Left hindlimb (tissue), 1 donor: ENCODE results near the gene PLCB1.

Source experiments
- DNase-seq: peaks from one replicate; pipeline ENCODE4 v3.0.0-alpha.2; 2018

PLCB1 gene

DNA sequence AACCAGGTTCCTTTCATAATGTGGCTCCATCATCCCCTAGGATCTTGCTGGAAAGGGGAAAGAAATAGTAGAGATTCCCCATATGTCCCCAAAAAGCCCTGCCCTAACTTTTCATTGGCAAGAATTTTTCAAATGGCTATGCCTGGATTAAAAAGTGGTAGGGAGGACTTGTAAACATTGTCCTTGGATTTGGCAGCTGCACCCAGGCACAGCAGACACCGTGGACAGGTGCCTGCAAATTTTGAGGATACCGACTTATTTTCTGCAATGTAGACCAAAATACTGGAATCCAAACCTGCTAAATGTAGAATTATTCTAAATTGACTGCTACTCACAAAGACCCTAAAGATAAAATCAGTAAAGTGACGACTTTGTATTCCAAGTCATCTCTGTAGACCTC, 733.6 kb downstream of the PLCB1 start:
- DNase-seq: no peak

DNA sequence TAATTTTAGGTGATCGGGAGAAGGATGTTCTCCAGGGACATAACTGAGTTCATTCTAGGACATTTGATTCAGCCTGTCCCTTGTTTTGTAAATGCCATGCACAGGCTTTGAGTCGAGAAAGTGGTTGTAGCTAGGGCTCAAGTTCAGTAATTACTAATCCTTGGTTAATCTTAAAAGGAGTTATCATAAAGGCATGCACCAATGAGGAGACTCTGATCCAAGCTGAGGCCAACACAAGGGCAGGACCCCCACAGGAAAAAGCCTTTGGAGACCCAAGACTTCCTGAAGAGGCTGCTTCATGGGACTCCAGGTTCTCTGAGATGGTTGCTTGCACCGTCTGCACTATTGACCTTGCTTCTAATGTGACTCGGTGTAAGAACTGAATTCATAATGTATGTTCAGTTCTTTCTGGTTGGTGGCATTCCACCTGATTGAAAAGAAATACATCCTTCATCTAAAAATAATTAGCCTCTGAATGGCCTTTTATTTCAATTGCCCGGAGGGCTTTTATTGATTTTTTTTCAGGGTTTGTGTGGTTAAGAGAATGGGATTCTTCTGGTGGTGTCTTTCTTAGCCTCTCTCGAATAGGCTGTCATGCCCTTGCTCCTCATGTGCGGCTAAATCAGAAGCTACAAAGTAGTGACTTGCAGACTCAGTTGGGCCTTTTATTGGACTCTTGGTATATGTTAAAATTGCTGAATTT, 735.1 kb downstream of the PLCB1 start:
- no peak for DNase-seq

DNA sequence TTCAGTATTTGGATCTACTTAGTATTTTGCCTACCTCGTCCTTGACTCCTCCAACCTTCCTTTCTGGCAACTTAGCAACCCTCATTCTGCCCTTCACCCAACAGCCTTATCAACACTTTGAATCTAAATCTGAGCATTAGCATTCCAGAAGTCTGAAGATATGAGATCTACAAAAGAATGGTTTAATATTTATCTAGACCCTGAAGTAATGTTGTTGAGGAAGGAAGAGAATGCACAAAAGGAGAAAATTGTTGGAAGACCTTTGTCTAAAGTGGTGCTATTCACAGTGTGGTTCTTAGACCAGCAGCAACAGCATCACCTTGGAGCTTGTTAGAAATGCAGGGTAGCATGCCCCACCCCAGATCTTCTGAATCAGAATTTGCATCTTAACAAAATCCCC, 738.6 kb downstream of the PLCB1 start:
- DNase-seq: no peak

DNA sequence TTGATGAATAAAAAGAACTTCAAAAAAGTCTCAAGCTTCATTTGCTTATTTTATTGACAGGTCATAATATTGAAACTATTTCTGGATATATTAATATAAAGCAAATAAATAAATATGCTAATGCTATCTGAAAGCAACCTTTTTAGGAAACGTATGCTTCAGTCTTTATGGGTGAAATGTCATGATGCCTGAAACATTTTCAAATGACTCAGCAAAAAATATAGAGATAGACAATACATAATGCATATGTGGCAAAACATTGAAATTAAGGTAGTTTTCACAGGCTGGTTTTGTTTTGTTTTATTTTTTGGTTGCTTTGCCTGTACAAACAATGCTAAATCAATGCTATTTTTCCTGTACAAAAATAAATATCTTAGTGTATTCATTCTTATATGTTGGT, 742.4 kb downstream of the PLCB1 start:
- DNase-seq: no peak

DNA sequence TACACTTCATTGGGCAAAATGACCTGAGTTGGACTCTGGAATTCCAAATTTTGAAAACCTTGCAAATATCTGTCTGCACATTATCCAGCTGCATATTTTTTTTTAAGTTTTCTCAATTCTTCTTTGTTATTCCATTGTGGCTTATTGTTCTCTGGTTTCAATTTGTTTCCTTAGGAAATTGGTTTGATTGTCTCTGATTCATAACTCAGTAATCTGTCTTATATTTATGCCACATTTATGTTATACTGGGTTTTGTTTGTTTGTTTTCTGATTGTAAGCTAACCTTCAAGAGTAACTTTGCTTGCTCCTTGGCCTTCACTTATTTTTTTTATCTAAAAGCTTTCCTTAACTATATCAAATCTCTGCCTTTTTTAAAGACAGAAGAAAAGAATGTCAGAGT, 743.5 kb downstream of the PLCB1 start:
- no peak for DNase-seq

DNA sequence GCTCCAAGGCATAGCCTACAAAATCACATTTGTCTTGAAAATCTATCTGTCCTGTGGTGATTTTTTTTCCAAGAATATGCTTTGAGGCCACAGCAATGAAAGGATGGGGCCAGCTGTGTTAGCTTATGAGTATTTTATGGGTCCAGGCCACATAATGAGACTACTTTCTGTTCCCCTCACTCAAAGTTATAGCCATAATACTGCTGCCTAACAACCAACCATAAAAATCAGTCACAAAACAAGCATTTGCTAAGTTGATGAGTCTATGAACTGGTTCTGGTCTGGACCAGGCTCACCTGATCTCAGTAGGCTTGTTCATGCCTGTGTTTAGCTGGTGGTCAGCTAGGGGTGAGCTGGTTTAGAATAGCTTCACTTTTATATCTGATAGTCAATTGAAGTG, 744.3 kb downstream of the PLCB1 start:
- no peak for DNase-seq

DNA sequence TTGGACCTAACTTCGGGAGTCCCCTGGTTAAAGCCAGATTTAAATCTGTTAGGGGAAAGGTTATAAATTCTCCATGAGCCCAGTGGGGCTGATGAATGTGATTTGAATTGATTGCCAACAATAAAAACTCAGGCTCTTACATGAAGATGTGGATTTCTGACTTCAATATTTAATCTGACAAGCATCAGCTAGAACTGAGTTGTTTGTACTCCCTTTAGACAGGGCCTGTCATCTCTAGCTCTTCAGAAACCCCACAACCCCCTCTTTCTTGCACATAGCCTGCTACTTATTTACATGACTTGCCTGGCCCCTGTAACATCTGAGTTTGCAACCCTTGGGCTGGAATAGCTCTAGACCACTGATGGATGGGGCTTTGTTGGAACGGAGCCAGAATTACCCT, 745.2 kb downstream of the PLCB1 start:
- no peak for DNase-seq

DNA sequence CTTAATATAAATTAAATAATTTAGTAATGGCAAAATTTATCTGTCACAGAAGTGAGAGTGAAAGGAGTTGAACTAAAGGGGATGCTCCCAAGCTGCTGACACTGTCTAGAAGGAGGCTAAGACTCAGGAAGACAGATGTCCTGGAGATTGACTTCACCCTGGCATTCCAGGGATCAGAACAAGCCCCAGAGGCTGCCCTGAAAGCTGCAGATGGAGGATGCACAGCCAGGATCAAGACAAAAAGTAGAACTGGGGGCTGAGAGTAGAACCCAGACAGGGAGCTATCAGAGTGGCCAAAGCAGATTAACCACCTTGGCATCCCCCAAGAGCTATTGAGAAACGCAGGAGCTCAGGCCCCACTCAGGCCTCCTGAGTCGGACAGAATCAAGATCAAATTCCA, 747.6 kb downstream of the PLCB1 start:
- no peak for DNase-seq

DNA sequence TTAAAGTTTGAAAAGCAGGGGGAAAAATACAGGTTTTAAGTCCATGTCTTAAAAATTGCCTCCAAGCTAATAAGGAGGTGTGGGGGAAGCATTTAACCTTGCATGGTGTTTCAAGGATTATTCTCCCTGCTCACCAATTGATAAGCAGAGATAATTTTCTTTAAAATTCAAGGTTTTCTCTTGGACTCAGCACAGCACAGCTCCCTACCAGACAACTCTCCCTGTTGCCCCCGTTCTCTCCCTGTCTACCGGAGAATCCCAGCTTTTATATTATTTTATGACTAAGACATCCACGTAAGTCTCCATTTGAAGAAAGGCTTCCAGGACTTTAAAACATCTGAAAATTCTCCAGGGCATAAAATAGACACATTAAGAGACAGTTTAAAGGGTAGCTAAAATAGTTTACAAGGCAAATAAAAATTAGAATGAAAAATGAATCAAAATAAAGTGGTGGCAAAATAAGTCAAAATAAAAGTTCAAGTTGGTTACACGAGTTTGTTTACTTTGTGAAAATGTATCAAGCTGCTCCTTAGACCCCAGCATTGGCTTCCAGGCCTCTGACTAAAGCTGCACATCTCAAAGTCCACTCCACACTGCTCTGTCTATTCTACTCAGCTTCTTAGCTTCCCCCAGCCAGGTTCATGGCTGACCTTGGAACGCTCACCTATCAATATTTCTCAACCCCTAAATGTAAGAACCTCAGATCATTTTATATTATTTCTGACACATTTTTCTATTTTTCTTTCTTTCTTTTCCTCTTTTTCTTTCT, 748.2 kb downstream of the PLCB1 start:
- DNase-seq: no peak

DNA sequence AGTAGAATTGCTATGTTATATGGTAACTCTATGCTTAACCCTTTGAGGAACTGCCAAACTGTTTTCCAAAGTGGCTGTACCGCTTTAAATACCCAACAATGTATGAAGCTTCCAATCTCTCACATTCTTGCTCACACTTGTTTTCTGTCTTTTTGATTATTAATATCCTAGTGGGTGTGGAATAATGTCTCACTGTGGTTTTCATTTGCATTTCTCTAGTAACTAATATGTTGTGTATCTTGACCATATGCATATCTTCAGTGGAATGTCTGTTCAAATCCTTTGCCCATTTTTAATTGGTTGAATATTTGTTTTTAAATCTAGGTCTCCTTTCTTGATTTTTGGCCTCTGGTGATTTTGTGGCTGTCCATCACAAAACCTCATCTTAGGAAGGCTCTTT, 759.0 kb downstream of the PLCB1 start:
- no peak for DNase-seq

DNA sequence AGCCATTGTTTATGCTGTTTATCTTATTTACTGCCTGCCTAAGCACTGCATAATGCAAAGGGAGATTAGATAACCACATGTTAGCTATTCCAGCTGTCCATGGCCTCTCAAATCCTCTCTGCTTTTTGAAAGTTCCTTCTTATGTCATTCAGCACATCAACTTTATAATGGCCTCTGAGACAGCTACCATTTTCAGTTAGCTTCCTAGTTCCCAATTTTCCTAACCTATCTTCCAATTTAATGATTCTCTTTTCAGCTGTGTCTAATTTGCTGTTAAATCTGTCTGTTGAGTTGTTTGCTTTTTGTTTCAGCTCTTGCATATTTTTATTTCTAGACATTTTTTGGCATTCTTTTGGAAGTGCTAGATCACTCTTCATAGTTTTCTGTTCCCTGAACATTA, 763.4 kb downstream of the PLCB1 start:
- DNase-seq: no peak

DNA sequence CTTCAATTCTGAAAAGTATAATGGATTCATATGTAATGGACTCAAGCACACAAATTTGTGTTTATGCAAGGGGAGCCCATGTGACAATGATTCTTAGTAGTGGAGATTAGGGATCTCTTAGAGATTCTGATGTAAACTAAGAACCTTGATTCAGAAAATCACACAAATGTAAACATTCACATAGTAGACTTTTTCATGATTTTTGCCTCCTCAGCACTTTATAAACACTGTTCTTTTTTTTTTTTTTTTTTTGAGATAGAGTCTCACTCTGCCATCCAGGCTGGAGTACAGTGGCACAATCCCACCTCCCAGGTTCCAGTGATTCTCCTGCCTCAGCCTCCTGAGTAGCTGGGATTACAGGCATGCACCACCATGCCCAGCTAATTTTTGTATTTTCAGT, 766.8 kb downstream of the PLCB1 start:
- DNase-seq: no peak

DNA sequence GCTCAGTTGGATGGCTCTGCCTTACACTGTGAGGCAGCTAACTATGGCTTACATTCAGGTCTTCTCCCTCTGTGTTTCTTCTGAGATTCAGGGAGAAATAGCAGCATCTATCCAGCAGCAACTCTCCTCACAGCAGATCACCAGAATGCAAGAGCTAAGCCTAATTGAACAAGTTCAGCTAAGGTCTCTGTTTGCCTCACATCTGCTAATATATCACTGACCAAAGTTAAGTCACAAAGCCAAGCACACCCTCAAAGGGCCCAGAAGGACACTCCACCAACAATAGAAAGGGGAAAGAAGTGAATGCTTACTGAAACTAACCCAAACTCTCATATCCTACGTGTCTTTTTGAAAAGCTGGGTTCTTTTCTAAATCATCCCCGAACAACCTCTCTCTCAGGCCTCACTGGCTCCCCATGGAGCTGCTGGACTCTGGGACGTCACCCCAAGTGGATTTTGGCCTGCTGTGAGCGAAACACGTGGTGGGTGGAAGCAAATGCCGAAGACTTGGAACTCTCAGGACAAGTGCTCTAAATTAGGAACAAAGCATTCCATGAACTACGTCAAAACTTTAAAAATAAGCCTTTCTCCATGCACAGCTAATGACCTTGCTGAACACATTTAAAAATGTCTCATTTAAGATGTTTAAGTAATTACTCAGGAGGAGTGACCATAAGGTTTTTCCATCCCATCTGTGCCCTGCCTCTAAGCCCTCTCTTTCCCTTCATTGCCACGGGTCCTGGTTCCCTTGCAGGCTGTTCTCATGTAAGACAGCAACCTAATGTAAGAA, 769.4 kb downstream of the PLCB1 start:
- no peak for DNase-seq

DNA sequence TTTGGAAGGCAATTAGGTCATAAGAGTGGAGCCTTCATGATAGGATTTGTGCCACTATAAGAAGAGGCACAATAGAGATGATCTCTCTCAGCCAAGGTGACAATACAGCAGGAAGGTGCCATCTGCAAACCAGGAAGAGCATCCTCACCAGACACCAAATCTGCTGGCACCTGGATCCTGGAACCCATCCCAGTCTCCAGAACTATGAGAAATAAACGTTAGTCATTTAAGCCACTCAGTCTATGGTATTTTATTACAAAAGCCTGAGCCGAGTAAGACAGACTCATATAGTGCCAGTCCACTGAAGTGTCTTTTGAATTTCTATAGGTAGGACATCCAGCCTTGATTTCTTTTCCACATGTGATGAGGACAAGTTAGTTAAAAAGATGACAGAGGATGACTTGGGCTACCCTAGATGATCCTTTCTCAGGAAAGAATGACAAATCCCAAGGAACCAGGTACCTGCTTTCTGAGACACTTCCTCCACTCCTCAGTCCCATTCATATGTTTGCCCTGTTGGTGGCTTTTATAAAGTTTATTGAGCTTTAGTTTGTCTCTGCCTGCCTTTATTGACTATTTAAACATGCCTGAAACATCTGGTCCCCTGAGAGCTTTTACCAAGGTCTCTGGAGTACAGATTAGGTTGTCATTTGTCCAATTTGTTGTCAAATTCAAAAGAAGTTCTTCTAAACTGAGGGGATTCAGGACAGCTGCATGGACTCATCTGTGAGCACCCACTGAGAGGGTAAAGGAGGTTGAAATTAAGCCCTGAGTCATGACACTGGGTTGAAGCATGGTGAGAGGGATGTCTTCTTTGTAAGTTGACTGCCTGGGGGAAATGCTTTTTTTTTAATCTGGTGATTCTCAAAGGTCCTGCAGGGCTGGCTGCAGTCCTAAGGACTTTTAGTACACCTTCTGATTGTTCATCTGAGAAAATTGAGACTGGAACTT, 771.9 kb downstream of the PLCB1 start:
- DNase-seq: no peak

DNA sequence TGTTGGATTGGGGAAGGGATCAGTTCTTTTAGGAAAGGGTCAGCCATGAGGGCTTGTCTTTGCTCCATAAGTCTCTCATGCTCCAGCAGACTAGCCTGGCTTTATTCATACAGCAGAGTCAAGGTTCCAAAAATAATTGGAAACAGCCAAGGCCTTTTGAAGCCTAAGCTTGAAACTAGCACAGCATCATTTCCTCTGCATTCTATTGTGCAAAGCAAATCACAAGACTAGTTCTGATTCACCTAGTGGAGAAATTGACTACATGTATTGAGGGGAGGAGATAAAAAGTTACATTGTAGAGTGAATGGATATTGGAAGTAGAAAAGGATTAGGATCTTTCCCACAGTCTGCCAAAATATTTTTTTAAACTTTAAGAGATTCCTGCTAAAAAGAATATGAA, 777.5 kb downstream of the PLCB1 start:
- no peak for DNase-seq

DNA sequence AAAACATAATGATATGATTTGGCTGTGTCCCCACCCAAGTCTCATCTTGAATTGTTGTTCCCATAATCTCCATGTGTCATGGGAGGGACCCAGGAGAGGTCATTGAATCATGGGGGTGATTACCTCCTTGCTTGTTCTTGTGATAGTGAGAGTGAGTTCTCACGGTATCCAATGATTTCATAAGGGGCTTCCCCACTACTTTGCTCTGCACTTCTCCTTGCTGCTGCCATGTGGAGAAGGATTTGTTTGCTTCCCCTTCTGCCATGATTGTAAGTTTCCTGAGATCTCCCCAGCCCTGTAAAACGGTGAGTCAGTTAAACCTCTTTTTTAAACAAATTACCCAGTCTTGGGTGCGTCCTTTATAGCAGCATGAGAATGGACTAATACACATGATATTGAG, 780.0 kb downstream of the PLCB1 start:
- no peak for DNase-seq

DNA sequence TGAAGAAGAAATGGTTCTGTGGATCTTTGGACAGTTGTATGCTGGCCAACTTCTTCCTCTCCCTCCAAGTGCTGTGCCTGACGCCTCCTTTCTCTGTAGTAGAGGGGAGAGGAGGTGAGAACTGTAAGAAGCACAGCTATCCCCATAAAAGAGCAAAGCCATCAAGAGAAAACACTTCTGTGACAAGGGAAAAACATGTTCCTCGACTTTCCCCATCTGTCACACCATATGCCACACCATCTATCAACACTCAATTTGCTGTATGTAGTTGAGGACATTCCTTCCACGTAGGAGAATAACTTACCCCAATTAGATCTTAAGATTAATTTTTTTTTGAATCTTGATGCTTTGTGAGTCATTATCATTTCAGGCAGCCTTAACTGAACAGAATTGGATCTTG, 780.7 kb downstream of the PLCB1 start:
- no peak for DNase-seq

DNA sequence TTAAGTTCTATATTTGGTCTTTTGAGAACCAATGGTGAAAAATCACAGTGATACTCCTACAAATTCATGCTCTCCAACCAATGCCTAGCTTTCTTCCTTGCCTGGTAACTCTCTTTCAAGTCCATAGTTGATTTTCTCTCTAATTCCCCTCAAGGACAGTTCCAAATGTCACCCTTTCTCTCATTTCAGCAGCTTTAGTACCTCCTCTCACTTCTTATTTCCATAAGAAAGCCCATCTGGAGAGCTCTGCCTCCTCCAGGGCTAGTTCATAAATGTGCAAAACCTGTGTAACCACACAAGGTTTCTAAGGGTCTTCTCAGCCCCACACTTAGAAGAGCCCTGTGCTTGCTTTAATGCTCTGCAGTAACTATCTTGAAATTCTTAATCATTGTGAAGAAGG, 781.4 kb downstream of the PLCB1 start:
- DNase-seq: no peak

DNA sequence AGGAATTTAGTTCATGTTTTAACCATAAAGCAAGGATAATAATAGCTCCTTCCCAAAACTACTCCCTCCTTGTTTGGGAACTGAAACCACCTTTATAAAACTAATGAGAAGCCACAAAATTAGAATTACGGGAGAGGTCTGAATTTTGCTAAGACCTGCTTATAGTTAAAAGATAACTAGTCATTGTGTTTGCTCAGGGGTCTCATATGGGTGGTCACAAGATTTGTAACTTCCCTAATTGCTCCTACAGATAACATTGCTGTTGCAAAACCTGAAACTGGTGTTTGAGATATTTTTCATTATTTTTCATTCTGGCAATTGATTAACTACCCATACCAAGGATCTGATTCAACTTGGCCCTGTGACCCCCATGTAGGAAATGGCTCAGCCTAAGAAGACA, 782.4 kb downstream of the PLCB1 start:
- no peak for DNase-seq

DNA sequence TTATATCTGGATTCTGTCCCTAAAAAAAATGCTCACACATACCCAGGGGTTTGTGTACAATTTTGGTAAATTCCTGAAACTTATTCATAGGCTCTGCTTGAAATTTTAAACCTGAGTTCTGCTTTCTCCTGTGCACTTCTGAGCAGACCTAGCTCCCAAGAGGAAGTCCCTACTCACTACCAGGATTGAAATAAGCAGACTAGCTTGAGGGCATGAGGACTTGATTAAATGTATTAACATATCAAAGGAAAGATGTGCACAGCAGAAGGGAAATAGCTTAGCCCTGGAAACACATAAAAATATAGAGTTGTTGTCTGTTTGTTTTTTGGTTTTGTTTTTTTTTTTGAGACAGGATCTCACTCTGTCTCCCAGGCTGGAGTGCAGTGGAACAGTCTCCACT, 785.0 kb downstream of the PLCB1 start:
- no peak for DNase-seq

DNA sequence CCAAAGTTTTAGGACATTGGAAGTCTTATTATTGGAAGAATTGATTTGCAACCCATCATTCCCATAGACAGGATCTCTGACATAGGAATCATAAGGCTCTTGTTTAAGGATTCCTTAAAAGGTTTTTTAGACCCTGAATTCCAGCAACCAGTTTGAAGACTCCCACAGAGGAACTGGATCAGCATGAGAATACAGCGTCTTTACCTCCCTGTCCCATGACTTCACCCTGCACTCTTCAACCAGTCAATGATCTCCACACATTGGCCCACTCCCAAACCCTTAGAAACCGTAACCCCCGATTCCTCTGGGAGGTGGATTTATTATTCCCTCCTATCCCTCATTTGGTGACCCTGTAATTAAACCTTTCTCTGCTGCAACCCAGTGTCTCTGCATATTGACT, 786.1 kb downstream of the PLCB1 start:
- no peak for DNase-seq

DNA sequence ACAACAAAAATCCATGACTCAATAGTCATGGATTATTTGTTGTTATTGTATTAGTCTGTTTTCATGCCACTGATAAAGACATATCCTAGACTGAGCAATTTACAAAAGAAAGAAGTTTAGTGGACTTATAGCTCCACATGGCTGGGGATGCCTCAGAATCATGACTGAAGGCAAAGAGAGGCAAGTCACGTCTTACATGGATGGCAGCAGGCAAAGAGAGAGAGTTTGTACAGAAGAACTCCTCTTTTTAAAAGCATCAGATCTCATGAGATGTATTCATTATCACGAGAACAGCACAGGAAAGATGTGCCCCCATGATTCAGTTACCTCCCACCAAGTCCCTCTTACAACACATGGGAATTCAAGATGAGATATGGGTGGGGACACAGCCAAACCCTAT, 792.5 kb downstream of the PLCB1 start:
- DNase-seq: no peak

DNA sequence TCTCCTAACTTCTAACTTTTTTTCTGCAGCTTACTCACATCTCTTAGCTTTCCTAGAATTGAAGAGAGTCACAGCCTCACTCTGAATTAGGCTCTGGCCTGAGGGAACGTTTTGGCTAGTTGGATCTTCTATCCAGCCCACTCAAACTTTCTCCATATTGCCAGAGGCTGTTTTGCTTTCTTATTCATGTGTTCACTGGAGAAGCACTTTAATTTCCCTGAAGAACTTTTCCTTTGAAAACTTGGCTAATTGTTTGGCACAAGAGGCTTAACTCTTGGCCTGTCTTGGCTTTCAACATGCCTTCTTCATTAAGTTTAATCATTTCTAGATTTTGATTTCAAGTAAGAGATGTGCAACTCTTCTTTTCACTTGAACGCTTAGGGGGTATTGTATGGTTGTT, 798.7 kb downstream of the PLCB1 start:
- no peak for DNase-seq
